Hepatic stellate cell (primary cell): ENCODE results near the gene PABPC3.
A peak's percentile ranks its signal among the peaks of the same experiment; 100 is the strongest.

Experiments used
- DNase-seq: peaks from one replicate; pipeline ENCODE4 v3.0.0; 2011; ENCODE audit warnings: low spot score

The PABPC3 gene

DNA sequence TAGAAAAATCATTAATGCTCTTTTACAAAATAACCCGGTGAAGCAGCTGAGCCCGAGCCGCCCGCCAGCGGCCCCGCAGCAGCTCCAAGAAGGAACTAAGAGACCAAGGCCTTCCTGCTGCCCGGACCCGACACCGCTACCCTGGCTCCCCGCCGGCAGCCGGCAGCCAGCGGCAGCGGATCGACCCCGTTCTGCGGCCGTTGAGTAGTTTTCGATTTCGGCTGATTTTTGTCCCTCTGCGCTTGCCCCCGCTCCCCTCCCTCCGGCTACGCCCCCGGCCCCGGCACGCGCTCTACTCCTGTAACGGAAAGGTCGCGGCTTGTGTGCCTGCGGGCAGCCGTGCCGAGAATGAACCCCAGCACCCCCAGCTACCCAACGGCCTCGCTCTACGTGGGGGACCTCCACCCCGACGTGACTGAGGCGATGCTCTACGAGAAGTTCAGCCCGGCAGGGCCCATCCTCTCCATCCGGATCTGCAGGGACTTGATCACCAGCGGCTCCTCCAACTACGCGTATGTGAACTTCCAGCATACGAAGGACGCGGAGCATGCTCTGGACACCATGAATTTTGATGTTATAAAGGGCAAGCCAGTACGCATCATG lies at the start of gene PABPC3:
TSS of gene PABPC3 (plus strand) at position 286 of the 603 bp plus-strand sequence. CDS start at position 349, 63 bp downstream.
- no peak for DNase-seq

DNA sequence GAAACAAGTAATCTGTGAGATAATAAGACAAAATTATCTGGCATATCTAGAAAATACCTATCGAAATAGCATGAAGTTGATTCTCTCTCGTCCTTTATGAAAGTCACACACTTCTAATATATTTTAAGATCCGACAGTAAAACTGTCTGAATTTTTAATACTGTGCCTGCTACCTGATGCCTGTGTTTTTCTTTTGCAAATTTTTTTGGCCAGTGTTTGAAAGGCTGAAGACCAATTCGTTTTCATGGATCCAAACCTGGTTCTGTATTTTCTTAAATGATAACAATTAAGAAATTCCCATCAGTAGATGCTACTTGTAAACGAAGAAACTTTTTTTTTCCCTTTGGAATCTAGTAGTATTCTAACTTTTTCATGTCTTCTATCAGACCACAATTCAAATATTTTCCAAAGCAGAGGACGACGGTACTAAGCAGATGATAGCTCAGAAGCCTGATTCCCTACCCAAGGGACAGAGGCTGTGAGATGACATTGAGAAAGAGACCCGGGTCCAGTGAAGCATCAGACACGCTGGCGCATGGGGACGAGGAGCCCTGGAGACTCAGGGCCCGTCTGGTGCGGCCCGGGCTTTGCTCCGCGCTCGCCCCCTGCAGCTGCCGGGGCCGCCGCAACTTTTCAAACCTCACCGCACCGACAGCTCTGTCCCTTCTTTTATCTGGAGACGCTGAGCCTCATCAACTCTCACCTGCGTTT lies 49.5 kb upstream of the PABPC3 start:
- DNase-seq: no peak

DNA sequence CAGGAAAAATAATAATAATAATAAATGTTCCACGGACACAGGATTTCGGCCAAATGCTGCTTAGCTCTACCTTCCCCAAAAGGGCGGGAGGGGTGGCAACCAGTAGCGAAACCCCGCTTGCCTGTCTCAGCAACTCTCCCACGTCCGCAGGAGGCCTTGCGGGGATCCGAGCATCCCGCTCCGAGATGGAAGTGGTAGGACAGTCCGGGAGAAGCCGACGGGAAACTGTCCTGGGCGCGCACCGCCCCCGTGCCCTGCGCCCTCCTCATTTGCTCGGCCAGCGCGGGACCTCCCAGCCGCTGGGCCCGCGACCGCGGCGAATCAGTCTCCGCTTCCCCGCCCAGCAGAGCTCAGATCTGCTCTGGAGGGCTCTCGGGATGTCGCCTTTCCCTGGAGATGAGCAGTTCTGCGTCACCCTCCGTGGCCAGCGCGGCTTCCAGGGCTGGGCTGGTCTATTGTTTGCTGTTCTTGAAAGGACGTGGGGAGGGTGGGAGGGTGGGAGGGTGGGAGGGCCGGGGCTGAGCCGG lies 48.9 kb upstream of the PABPC3 start:
- peak; percentile 20 for DNase-seq

DNA sequence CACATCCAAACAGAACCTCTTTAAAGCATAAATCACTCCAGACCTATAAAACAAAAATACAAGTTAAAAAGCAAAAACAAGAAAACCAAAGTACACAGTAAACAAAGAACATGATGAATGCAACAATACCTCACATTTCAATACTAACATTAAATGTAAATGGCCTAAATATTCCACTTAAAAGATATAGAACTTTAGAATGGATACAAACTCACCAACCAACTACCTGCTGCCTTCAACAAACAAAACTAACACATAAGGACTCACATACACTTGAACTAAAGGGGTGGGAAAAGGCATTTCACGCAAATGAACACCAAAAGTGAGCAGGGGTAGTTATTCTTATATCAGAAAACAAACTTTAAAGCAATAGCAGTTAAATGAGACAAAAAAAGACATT lies 44.9 kb upstream of the PABPC3 start:
- no peak for DNase-seq

DNA sequence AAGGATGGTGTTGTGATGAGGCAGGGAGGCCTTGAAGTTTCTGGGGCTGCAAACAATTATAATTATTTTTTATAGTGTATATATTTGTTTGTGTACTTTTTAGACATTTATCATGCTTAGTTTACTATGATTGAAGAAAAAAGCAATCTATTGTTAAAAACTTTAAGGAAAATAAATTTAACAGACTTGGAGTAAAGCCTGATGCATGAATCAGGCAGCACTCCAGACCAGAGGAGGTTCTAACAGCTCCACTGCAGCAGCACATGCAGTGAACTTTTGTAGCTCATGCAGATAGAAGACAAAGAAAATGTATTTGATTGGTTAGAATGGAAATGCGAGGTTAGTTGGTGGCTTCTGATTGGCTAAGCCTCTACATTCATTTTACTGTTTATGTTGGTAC lies 36.8 kb upstream of the PABPC3 start:
- DNase-seq: no peak

DNA sequence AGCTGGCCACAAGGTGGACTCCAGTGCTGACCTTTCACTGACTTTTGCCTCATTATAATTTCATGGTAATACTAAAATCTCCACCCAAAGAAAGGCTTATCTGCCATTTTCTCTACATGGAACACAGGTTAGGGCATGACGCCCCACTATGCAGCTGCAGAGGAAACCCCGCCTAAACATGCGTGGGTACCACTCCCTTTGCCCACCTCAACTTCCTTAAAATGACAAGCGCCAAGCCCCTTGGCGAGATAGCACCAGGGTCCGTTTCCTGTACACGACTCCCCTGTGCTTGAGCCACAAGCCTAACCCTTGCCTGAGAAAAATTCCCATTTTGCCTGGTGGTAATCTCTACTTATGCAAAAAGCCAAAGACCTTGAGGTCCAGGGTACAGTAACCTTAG lies 36.0 kb upstream of the PABPC3 start:
- DNase-seq: no peak

DNA sequence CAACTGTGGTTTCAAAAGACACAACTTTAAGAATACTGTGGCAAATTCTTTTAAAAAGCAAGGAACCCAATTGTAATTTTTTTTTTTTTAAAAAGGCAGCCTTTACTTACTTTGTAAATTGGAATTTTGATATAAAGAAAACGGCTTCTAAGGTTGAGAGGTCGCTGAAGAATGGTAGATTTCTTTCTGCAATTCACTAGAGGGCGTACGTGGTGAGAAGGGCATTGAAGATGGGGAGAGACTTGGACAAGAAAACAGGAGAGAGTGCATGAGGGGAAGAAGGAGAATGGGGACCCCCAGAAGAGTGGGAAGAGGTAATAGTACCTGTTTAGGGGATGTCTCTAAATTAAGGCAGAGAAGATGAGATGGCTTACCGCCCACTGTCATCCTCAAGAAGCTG lies 33.5 kb upstream of the PABPC3 start:
- no peak for DNase-seq

DNA sequence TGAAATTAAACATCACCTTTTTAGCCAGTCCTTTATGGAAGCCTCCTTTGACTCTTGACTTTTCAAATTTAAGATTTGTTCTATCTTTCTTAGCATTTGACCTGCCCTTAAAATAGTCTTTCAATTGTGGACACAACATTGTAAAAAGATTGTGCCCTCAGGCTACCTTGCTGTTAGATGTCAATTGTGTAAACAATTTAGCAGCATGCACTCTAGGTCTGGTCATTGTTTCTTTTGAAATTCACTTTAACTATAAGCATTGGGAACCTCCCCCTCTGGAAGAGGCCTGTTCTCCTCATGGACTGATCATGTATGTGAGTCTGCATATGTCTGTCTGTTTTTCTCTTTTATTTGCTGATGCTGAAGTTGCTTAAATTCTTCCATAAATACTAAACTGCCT lies 31.5 kb upstream of the PABPC3 start:
- DNase-seq: no peak

DNA sequence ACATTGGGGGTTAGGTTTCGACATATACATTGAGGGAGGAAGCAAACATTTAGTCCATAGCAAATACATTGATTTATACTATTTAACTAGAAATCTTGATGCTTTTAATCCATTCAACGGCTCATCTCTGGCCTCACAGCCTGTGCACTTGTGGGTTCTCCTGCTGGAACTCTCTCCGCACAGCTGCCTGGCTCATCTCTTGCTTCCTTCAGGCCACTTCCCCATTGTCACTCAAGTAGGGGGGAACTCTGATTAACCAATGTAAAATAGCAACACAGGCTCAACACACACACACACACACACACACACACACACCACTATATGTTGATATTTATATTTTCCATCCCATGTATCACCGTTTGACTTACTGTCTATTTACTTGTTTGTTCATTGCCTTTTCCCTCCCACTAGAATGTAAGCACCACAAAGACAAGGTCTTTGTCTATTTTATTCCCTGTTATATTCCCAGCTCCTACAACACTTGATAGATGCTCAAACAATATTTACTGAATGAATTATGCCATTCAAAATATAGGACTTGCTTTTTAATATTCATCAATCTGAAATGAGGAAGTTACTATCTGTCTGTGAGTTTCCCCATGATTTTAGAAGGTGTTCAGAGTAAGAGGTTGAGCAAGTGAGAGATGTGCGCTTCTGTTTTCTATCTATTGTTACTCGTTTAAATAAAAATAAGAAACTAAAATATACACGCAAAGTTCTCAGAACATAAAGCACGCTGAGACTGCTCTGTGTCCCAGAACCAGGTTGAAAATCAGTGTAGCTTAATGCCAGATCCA lies 29.8 kb upstream of the PABPC3 start:
- no peak for DNase-seq

DNA sequence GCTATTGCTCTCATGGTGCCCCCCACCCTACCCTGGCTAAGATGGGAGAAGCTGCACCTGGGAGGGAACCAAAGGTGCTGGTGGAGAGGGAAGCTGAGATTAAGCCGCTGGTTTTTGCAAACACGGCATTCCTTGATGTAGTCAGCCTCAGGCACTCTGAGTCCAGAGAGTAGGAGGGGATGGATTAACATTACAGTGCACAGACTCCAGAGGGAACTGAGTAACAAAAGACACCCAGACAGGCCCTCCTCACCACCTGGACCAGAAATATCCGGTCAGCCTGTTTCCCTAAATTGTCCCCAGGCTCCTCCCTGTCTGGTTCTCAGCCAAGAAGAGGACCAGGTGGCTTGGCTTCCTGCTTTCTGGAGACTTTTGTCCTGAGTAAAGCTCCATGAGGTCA lies 28.9 kb upstream of the PABPC3 start:
- DNase-seq: no peak

DNA sequence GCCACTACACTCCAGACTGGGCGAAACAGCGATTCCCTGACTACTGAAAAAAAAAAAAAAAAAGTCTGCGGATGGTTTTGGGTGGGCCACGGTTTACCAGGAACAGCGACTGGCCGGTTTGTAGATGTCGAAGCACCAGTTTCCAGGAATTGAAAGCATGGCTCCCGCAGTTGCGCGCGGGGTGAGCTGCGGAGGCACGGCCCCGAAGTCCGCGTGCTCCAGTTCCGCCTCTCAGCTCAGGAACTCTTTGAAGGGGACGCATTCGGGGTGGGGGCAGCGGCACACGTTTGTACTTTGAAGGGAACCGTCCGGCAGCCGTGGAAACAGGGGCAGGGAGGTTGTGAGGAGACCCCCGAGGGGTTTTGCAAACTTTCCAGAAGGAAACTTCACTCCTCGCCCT lies 27.1 kb upstream of the PABPC3 start:
- DNase-seq: no peak

DNA sequence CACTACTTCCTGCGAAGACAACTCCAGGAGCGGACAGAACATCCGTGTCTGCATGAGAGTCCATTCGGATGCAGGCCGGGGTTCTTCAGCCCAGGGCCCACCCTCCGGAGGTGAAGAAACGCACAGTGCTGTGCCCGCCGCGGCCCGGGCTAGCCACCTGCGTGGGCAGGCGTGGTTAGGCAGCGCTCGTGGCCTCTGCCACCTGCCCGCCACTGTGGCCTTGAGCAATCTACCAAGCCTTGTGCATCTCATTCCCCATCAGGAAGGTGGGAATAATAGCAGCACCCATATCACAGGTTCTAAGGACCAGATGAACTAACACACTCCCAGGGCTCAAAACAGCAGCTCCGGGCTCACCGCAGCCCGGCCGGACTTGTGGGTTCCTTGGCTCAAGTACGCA lies 26.7 kb upstream of the PABPC3 start:
- no peak for DNase-seq

DNA sequence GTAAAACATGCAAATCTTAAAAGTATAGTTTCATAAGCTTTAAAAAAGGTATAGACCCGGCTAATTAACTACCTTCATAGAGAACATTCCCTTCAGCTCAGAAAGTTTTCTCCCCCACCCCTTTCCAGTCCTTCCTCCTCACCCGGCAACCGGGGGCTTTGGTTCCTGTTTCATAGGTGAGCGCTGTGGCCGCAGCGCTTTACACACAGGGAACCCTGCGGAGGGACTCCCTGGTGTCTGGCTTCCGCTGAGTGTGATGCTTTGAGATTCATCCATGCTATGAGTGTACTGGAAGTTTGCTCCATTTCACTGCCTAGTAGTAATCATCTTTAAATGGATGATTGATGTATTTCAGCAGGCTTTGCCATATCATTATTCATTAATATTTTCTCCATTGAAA lies 26.0 kb upstream of the PABPC3 start:
- no peak for DNase-seq

DNA sequence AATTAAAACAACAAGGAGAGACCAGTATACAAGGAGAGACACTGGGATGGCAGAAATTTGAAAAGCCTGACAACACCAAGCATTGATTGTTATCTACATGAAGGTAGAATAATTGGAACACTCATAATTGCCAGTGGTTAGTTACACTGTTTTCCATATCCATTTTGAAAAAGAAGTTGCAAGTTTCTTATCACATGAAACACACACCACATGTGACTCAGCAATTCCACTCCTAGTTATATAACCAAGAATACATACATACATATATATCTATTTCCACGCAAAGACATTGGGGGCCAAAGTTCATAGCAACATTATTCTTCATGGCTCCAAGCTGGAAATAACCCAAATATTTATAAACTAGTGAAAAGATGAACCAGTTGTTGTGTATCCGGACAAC lies 15.2 kb upstream of the PABPC3 start:
- no peak for DNase-seq

DNA sequence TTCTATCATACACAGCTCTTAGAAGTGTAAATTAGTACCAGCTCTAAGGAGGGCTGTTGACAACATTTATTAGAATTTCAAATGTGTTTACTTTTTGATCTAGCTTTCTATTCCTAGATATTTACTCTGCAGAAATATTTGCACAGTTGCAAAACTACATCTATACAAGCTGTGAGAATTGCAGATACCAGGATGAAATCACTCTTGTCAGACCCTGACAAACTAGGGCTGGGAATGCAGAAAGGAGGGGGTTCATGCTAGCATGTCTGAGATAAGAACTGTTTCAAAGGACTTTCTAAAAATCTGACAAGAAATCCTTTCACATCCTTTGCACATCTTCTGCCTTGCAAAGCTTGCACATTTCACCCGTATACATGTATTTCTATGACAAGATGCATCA lies 11.8 kb upstream of the PABPC3 start:
- DNase-seq: no peak

DNA sequence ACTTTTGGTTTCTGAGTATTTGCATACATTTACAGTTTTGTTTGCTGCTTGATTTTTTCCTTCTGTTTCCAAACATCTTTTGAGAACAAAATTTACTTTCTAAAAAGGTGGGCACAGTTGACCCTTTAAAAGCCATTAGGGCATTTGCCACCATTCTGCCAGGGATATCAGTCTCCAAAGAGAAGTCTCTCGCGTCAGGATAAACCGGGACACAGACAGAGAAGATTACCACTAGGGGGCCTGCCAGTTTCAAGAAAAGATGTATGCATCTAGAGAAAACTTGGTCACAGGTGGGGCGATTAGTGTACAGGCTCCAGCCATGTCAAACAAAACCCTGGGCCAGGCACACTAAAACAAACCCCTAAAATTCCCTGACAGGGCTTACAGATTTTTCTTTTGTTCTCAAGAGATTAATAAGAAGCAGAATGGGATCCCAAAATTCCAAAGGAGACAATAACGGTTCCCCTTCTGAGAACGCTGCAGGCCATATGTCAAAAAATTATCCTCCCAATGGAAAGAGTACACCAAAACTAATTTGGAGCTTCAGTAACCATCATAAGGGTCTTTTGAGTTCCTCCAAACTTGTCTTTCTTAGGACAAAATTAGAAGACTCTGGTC lies 10.7 kb upstream of the PABPC3 start:
- peak; percentile 20 for DNase-seq

DNA sequence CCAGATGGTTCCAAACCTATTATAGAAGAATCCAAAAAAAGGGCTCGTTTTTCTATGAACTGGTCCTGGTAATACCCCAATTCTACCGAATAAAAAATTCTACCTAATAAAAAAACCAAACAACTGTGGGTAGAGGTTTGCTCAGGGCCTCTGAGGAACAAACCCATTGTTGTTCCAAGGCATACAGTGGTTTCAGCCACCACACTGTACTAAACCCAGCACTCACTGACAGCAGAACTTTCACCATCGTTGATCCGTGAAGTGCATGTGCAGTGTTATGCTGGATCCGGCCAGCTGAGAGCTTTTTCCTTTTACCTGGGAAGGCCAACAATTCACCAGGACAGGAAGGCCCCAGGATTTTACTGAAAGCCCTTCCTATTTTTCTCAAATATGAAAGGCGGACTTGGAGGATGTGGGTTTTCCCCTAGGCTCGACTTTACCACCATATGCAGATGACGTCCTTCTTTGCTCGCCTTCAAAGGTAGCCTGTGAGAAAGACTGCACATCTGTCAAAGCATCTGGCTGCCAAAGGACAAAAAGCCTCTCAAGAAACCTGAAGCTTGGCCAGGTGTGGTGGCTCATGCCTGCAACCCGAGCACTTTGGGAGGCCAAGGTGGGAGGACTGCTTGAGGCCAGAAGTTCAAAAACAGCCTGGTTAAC lies 7.2 kb upstream of the PABPC3 start:
- DNase-seq: no peak

DNA sequence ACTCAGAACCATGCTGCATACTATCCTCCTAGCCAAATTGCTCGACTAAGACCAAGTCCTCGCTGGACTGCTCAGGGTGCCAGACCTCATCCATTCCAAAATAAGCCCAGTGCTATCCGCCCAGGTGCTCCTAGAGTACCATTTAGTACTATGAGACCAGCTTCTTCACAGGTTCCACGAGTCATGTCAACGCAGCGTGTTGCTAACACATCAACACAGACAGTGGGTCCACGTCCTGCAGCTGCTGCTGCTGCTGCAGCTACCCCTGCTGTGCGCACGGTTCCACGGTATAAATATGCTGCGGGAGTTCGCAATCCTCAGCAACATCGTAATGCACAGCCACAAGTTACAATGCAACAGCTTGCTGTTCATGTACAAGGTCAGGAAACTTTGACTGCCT lies 1.5 kb downstream of the PABPC3 start:
- no peak for DNase-seq

DNA sequence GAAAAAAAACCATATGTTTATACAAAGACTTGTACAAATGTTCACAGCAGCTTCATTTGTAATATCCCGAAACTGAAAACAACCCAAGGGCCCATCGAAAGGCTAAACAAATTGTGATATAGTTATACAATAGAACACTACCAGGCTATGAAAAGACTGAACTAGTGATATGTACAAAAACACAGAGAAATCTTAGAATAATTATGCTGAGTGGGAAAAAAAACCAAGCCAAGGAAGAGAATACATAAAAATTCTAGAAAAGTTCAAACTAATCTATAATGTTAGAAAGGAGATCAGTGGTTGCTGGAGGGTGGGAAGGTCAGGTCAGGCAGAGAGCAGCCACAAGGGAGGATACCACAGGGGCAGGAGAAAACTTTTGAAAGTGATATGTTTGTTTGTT lies 7.8 kb downstream of the PABPC3 start:
- DNase-seq: no peak

DNA sequence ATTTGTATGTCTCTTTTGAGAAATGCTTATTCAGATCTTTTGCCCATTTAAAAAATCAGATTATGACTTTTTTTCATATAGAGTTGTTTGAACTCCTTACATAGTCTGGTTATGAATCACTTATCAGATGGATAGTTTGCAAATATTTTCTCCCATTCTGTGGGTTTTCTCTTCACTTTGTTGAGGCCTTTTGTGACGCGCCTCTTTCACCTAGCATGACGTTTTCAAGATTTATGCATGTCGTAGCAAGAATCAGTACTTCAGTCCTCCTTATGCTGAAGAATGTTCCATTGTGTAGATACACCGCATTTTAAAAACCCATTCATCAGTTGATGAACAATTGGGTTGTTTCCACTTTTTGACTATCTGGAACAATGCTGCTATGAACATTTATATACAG lies 13.4 kb downstream of the PABPC3 start:
- DNase-seq: no peak

DNA sequence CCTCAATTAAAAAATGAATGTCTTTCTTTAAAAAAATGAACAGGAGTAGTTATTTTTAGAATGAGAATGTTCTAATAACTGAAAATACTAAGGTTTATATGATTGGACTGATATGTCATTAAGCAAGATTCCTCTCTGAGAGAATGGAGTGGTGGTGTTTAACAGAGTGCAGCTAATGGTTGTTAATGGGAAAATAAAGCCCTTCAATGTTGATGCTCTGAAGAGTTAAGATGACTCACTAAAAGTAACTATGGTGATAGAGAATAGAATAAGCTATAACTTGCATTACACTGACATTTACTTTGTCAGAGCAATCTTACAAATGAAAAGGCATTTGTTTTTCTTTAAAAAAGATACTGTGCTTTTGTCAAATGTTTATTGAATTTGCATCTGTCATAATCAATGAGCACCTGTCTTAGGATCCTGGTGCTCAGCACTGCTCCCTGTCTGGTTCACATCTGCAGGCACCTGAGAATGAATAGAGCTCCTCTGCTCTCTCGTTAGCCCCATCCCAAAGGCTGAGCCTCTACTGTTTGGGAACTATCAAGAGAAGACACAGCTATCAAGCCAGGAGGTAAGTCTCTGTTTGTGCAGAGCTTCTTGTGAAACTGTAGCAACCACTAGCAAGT lies 15.1 kb downstream of the PABPC3 start:
- no peak for DNase-seq

DNA sequence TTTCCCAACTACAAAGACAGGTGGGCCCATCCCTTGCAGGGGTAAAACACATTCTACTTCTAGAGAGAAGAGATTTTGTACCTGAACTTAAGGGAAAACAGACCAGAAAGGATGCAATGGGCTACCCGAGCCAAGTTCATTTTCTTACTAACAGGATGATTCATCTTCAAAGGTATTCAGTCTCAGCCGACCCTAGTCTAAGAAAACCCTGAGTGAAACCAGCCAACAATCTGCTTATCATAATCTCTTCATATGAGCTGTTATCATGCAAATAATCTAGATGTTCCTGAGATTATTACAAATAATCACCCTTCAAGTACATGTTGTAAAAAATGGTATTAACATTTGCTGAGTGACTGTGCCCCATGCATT lies 15.6 kb downstream of the PABPC3 start:
- no peak for DNase-seq
